GM12874 (cell line): ENCODE measurements around the gene GOLIM4.

Source experiments
- TF ChIP-seq, protein P1 (sequence below): IDR thresholded peaks from 2 replicates; pipeline ENCODE4 v1.5.1; 2011; ENCODE audit warnings: low read depth, mild to moderate bottlenecking, control low read depth, low read length, moderate library complexity; ENCODE audit not compliant: insufficient read depth

Gene GOLIM4

GRCh38 chr3:168058481-168058880 is 37.2 kb downstream of the GOLIM4 start:
- TF ChIP-seq, protein P1, sequence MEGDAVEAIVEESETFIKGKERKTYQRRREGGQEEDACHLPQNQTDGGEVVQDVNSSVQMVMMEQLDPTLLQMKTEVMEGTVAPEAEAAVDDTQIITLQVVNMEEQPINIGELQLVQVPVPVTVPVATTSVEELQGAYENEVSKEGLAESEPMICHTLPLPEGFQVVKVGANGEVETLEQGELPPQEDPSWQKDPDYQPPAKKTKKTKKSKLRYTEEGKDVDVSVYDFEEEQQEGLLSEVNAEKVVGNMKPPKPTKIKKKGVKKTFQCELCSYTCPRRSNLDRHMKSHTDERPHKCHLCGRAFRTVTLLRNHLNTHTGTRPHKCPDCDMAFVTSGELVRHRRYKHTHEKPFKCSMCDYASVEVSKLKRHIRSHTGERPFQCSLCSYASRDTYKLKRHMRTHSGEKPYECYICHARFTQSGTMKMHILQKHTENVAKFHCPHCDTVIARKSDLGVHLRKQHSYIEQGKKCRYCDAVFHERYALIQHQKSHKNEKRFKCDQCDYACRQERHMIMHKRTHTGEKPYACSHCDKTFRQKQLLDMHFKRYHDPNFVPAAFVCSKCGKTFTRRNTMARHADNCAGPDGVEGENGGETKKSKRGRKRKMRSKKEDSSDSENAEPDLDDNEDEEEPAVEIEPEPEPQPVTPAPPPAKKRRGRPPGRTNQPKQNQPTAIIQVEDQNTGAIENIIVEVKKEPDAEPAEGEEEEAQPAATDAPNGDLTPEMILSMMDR = no peak

DNA sequence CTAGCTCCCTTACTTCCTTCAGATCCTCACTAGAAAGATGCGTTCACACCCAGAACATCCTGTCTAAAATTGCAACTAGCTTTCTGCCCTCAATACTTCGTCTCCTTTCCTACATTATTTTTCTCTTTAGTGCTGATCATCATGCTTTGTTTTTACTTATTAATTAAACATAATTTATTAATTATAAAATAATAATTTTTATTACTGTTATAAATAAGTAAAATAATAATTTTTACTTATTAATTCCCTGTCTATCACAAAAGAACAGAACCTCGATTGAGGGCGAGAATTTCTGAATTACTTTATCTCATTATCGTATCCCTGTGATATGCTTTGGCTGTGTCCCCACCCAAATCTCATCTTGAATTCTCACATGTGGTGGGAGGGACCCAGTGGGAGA is 41.3 kb downstream of the GOLIM4 start:
- TF ChIP-seq, protein P1 = no peak

DNA sequence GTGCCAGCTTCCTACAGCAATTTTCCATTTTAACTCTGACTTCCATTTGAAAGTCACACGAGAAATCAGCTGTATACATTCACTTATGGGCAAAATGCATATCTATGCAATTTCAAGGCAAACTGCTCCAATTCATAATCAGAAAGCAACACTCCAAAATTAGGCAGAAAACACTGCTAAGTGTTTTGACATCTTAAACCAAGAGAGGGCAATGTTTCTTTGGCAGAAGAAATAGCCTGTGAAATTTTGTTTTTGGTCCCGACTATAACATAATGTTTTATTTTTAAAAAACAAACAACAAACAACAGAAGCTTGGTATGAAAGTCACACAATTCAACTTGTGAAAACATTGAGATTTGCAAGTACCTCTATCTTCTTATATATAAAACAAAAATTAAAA is 42.6 kb downstream of the GOLIM4 start:
- TF ChIP-seq, protein P1 = peak; percentile 18; the same call in 1 of the 2 replicates

DNA sequence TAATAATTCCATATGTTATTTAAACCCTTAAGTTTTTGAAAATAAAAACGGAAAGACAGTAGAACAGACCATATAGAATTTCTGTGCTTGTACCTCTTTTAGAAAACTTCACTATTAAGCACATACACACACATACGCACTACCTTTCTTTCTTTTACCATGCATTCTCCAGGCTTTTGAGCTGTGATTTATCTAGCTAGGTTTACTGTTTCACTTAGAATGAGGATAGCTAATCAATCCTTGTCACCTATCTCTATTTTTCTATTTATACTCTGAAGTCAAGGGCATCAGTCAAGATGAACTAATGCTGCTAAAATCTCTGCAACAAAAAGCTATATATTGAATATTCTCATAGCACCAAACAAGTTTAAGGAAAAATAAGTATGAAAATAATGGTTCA is 43.2 kb downstream of the GOLIM4 start:
- TF ChIP-seq, protein P1 = no peak

DNA sequence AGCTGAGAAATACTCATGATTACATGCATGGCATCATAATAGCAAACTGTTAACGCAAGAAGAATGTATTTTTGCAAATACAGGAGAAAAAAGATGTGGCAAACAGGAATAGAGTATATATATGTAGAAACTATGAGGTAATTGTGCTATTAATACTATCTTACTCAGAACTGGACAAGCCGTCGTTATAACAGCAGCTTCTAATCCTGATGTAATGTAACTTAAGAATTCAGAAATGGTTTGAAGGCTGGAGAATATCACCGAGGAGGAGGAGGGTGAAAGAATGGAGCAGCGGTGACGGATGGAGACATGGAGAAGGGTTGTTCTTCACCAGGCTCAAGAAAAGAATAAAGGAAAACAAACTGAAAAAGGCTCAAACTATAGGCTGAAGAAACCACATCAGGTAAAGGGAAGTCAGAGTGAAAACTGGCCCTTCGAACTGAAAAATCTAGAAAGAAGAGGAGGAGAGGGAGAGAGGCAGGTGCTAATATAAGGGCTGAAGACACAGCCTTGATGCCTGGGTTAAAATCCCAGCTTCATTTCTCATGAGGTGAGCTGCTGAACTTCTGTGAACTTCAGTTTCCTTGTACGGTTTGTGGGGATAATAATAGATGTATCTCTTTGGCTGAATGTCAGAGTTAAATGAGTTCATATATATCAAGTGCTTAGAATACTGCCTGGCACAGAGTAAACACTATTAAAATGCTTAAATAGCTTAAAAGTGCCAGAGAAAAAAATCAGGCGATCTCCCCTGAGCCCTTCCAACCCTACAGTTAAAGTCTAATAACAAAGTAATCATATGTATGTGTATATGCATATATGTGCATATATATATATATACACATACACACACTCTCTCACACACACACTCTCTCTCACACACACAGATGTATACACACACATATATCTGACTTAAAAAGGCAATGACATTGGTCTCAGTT is 43.9 kb downstream of the GOLIM4 start:
- TF ChIP-seq, protein P1 = no peak

GRCh38 chr3:168051070-168051469 is 44.7 kb downstream of the GOLIM4 start:
- TF ChIP-seq, protein P1 = no peak

GRCh38 chr3:168049367-168049974 is 46.3 kb downstream of the GOLIM4 start:
- TF ChIP-seq, protein P1 = no peak
